ENCODE data around the gene RLBP1.
A peak's percentile ranks its signal among the peaks of the same experiment; 100 is the strongest.

RLBP1 gene

GRCh38 chr15:89178307-89178977, 42.9 kb downstream of the RLBP1 start:
- DNase-seq (ENCODE audit: low read depth in 2 of 3, low spot score in 2 of 3), result no peak

- peak in 2 of 3 experiments; percentile 11 to 24 for DNase-seq (ENCODE audit: low read depth in 2 of 3, low spot score in 2 of 3)
Measured at GRCh38 chr15:89177633-89178306, 43.6 kb downstream of the RLBP1 start.

GRCh38 chr15:89177116-89177515, 44.3 kb downstream of the RLBP1 start:
- DNase-seq (ENCODE audit: low read depth in 2 of 3, low spot score in 2 of 3), result no peak

- no peak for DNase-seq (ENCODE audit: low read depth in 2 of 3, low spot score in 2 of 3)
Measured at GRCh38 chr15:89175617-89176191, 45.7 kb downstream of the RLBP1 start.

GRCh38 chr15:89174476-89174875, 46.9 kb downstream of the RLBP1 start:
- no peak for DNase-seq (ENCODE audit: low read depth in 2 of 3, low spot score in 2 of 3)

GRCh38 chr15:89172921-89173320, 48.5 kb downstream of the RLBP1 start:
- DNase-seq (ENCODE audit: low read depth in 2 of 3, low spot score in 2 of 3), result no peak

GRCh38 chr15:89171136-89172072, 50.0 kb downstream of the RLBP1 start:
- DNase-seq (ENCODE audit: low read depth in 2 of 3, low spot score in 2 of 3), result no peak

- DNase-seq (ENCODE audit: low read depth in 2 of 3, low spot score in 2 of 3), result no peak
Measured at GRCh38 chr15:89170364-89170763, 51.0 kb downstream of the RLBP1 start.

GRCh38 chr15:89168316-89168833, 53.0 kb downstream of the RLBP1 start:
- no peak for DNase-seq (ENCODE audit: low read depth in 2 of 3, low spot score in 2 of 3)

GRCh38 chr15:89167267-89168176, 53.9 kb downstream of the RLBP1 start:
- DNase-seq (ENCODE audit: low read depth in 2 of 3, low spot score in 2 of 3), result peak in 2 of 3 experiments; percentile 26

- DNase-seq (ENCODE audit: low read depth in 2 of 3, low spot score in 2 of 3), result no peak
Measured at GRCh38 chr15:89165677-89166076, 55.7 kb downstream of the RLBP1 start.

- no peak for DNase-seq (ENCODE audit: low read depth in 2 of 3, low spot score in 2 of 3)
Measured at GRCh38 chr15:89164712-89165211, 56.6 kb downstream of the RLBP1 start.

- DNase-seq (ENCODE audit: low read depth in 2 of 3, low spot score in 2 of 3), result no peak
Measured at GRCh38 chr15:89163271-89164055, 57.9 kb downstream of the RLBP1 start.

- no peak for DNase-seq (ENCODE audit: low read depth in 2 of 3, low spot score in 2 of 3)
Measured at GRCh38 chr15:89161666-89162065, 59.7 kb downstream of the RLBP1 start.
